Measurements from ENCODE around the gene COX8A. TPM values are rescaled to one million over a fixed set of nuclear protein-coding genes. Genes with fewer than 3 reads are reported as not detected.

Gene COX8A
- polyA plus RNA-seq, 2 of the 4 experiments (the other 2 are of a cell fraction): 312 to 794 TPM

DNA sequence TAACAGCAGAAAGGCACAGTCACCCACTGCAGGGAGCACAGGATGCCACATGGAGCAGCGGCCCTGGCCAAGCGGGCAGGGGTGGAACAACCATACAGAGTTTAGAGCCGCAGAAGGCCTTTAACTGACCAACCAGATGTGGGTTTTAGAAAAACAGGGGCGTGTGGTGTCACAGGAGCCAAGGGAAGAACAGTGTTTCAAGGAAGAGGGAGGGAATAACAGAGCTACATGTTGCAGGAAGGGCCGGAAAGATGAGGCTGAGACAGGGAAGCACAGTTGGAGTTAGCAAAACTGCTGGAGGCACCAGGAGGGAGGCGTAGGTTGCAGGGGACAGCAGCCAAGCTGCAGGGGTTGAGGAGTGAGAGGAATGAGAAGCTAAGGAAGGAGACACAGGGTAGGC is 43.4 kb upstream of the COX8A start:
- no peak overlapping the region for H3K27ac ChIP-seq
- H3K4me1 ChIP-seq: no peaks in the 10 kb centered on the region
- no peak overlapping the region for H3K4me3 ChIP-seq
- POLR2A ChIA-PET: no interaction called here
- WGBS (ENCODE audit: missing lambda C conversion rate): 77% methylated on average over 6 of the region's 6 CpGs
- ATAC-seq: peak in 1 of 2 experiments; percentile 44; a peak in 1 of 6 replicates
- DNase-seq (ENCODE audit: low read depth in 1 of 2, low spot score in 1 of 2): no peak
- FAIRE-seq: no peak
- TF ChIP-seq HOXB5 (CRISPR knock-in tag; IDR thresholded peaks at IDR 0.05) (no peak), FOSL2 (IDR thresholded peaks at IDR 0.05) (no peak), FOSL2 (CRISPR knock-in tag; IDR thresholded peaks at IDR 0.05) (no peak), KDM5A (IDR thresholded peaks at IDR 0.05) (no peak), CBX2 (IDR thresholded peaks at IDR 0.05; ENCODE audit: borderline replicate concordance, low read depth) (no peak), TFCP2L1 (CRISPR knock-in tag; IDR thresholded peaks at IDR 0.05) (no peak), RARB (CRISPR knock-in tag; IDR thresholded peaks at IDR 0.05) (no peak), PHF8 (IDR thresholded peaks at IDR 0.05; ENCODE audit: borderline replicate concordance, low read depth) (no peak)
- TF ChIP-seq, protein P1, sequence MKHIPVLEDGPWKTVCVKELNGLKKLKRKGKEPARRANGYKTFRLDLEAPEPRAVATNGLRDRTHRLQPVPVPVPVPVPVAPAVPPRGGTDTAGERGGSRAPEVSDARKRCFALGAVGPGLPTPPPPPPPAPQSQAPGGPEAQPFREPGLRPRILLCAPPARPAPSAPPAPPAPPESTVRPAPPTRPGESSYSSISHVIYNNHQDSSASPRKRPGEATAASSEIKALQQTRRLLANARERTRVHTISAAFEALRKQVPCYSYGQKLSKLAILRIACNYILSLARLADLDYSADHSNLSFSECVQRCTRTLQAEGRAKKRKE (CRISPR knock-in tag; IDR thresholded peaks at IDR 0.05; ENCODE audit: low read depth): no peak
- TF ChIP-seq, protein P2, sequence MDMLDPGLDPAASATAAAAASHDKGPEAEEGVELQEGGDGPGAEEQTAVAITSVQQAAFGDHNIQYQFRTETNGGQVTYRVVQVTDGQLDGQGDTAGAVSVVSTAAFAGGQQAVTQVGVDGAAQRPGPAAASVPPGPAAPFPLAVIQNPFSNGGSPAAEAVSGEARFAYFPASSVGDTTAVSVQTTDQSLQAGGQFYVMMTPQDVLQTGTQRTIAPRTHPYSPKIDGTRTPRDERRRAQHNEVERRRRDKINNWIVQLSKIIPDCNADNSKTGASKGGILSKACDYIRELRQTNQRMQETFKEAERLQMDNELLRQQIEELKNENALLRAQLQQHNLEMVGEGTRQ (IDR thresholded peaks at IDR 0.05): no peak
- H3K4me2 ChIP-seq: no peak overlapping the region
- CTCF ChIA-PET: interaction anchor here (0.8 to 7.5 kb wide), 6 partner anchors 11 to 95 kb away, joined by 3 to 61 read pairs (median 10); partner anchors contain the start of gene MARK2
- H3K9me3 ChIP-seq: no peaks in the 10 kb centered on the region

DNA sequence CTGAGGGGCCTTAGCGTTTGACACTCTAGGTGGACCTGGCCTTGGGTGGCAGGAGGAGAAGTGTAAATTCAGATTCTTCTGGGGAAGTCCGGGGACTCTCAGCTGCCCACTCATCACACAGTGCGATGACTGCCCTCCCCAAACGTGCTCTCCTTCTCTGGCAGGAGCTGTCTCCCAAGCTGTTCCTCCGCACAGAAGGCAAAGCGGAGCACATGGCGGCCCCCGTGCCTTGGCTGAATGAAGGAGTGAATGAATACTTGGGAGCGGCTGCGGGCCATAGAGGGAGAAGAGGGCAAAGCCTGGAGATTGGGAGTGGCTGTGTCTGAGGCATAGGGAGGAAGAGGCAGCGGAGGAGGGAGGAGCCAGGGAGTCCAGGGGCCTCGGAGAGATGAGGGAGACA is 42.5 kb upstream of the COX8A start:
- POLR2A ChIA-PET: no interaction called here
- Histone ChIP-seq H3K4me1 (no peaks in the 10 kb centered on the region), H3K27ac (no peak overlapping the region), H3K4me2 (no peak overlapping the region), H3K9me3 (no peaks in the 10 kb centered on the region), H3K4me3 (no peak overlapping the region)
- FAIRE-seq (no peak), ATAC-seq (no peak), DNase-seq (ENCODE audit: low read depth in 1 of 2, low spot score in 1 of 2) (no peak)
- no peak for TF ChIP-seq NFE2L2 (conservative IDR thresholded peaks at IDR 0.05; ENCODE audit: low read length)
- no peak for TF ChIP-seq NPAS2 (CRISPR knock-in tag; IDR thresholded peaks at IDR 0.05; ENCODE audit: borderline replicate concordance)
- TF ChIP-seq ZNF302 (CRISPR knock-in tag; IDR thresholded peaks at IDR 0.05): no peak
- TF ChIP-seq HOXB5 (CRISPR knock-in tag; IDR thresholded peaks at IDR 0.05): no peak
- TF ChIP-seq, protein P3, sequence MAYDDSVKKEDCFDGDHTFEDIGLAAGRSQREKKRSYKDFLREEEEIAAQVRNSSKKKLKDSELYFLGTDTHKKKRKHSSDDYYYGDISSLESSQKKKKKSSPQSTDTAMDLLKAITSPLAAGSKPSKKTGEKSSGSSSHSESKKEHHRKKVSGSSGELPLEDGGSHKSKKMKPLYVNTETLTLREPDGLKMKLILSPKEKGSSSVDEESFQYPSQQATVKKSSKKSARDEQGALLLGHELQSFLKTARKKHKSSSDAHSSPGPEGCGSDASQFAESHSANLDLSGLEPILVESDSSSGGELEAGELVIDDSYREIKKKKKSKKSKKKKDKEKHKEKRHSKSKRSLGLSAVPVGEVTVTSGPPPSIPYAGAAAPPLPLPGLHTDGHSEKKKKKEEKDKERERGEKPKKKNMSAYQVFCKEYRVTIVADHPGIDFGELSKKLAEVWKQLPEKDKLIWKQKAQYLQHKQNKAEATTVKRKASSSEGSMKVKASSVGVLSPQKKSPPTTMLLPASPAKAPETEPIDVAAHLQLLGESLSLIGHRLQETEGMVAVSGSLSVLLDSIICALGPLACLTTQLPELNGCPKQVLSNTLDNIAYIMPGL (CRISPR knock-in tag; IDR thresholded peaks at IDR 0.05; ENCODE audit: borderline replicate concordance): no peak
- no peak for TF ChIP-seq JUN (IDR thresholded peaks at IDR 0.05)
- no peak for TF ChIP-seq SMC3 (IDR thresholded peaks at IDR 0.05)
- TF ChIP-seq EHMT2 (IDR thresholded peaks at IDR 0.05; ENCODE audit: low read depth): no peak
- no peak for TF ChIP-seq HDAC2 (IDR thresholded peaks at IDR 0.05)
- TF ChIP-seq RARB (CRISPR knock-in tag; IDR thresholded peaks at IDR 0.05): no peak
- TF ChIP-seq GATA3 (IDR thresholded peaks at IDR 0.05; ENCODE audit: borderline replicate concordance): no peak
- TF ChIP-seq, protein P4, sequence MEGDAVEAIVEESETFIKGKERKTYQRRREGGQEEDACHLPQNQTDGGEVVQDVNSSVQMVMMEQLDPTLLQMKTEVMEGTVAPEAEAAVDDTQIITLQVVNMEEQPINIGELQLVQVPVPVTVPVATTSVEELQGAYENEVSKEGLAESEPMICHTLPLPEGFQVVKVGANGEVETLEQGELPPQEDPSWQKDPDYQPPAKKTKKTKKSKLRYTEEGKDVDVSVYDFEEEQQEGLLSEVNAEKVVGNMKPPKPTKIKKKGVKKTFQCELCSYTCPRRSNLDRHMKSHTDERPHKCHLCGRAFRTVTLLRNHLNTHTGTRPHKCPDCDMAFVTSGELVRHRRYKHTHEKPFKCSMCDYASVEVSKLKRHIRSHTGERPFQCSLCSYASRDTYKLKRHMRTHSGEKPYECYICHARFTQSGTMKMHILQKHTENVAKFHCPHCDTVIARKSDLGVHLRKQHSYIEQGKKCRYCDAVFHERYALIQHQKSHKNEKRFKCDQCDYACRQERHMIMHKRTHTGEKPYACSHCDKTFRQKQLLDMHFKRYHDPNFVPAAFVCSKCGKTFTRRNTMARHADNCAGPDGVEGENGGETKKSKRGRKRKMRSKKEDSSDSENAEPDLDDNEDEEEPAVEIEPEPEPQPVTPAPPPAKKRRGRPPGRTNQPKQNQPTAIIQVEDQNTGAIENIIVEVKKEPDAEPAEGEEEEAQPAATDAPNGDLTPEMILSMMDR (IDR thresholded peaks at IDR 0.05): no peak
- 81% methylated on average over 12 of the region's 12 CpGs for WGBS (ENCODE audit: missing lambda C conversion rate)
- CTCF ChIA-PET: interaction anchor here (0.8 to 7.5 kb wide), 6 partner anchors 12 to 95 kb away, joined by 3 to 61 read pairs (median 10); partner anchors contain the start of gene MARK2
